Measurements from ENCODE around the gene MRPS30. TPM values are rescaled to one million over a fixed set of nuclear protein-coding genes. Genes with fewer than 3 reads are reported as not detected.
"Not testable (repeated sequence)": the region's sequence is repeated elsewhere in the genome, so short reads cannot be mapped to it uniquely, and the experiment has no call there.

The MRPS30 gene
- total RNA-seq, 2 donors from 2014 or later, result 29.0 to 49.0 TPM

GRCh38 chr5:44807269-44807668, 1.5 kb upstream of the MRPS30 start:
- H3K4me1 ChIP-seq, result peaks cover 13% of the 10 kb centered on the region
- TF ChIP-seq CTCF (IDR thresholded peaks at IDR 0.05) (no peak), POLR2A (IDR thresholded peaks at IDR 0.05) (no peak)
- DNase-seq (no peak), ATAC-seq (no peak)
- H3K36me3 ChIP-seq (replicated peaks in 1 of 2; ENCODE audit: insufficient read depth in 1 of 2, low read depth in 2 of 2), result no peaks in the 10 kb centered on the region
- no peak overlapping the region for H3K4me3 ChIP-seq
- H3K27ac ChIP-seq, result no peak overlapping the region
- WGBS, 2 donors, result 67 to 77% methylated on average over 1 of the region's 1 CpG
- H3K9me3 ChIP-seq, result no peaks in the 10 kb centered on the region
- intact Hi-C loops (cut with DNase I), result no loop called here
- no peaks in the 10 kb centered on the region for H3K27me3 ChIP-seq

- H3K27me3 ChIP-seq, result no peaks in the 10 kb centered on the region
- peak overlapping the region; percentile 89 to 97 for H3K4me3 ChIP-seq
- intact Hi-C loops (cut with DNase I), result no loop called here
- peaks cover 13% of the 10 kb centered on the region for H3K4me1 ChIP-seq
- peaks cover 0 to 9% of the 10 kb centered on the region in 2 donors for H3K36me3 ChIP-seq (replicated peaks in 1 of 2; ENCODE audit: insufficient read depth in 1 of 2, low read depth in 2 of 2)
- no peak for TF ChIP-seq POLR2A (IDR thresholded peaks at IDR 0.05)
- no peak for TF ChIP-seq CTCF (IDR thresholded peaks at IDR 0.05)
- ATAC-seq (peak; percentile 34), DNase-seq (peak; percentile 30 to 52 (median 36))
- no peaks in the 10 kb centered on the region for H3K9me3 ChIP-seq
- peak overlapping the region; percentile 68 to 90 (median 84) for H3K27ac ChIP-seq
- 0% methylated on average over 8 to 45 of the region's 45 CpGs for WGBS, 2 donors
Observed at GRCh38 chr5:44809215-44809955, 638 bp downstream of the MRPS30 start.

GRCh38 chr5:44809956-44810420, 1.2 kb downstream of the MRPS30 start:
- Histone ChIP-seq H3K27me3 (no peaks in the 10 kb centered on the region), H3K36me3 (replicated peaks in 1 of 2; ENCODE audit: insufficient read depth in 1 of 2, low read depth in 2 of 2) (peaks cover 0 to 11% of the 10 kb centered on the region in 2 donors), H3K4me1 (peaks cover 13% of the 10 kb centered on the region), H3K9me3 (no peaks in the 10 kb centered on the region), H3K27ac (peak overlapping the region in 2 of 4 donors; percentile 78 to 90), H3K4me3 (peak overlapping the region; percentile 89 to 97)
- DNase-seq (no peak), ATAC-seq (no peak)
- intact Hi-C loops (cut with DNase I), result no loop called here
- TF ChIP-seq CTCF (IDR thresholded peaks at IDR 0.05), result no peak
- TF ChIP-seq POLR2A (IDR thresholded peaks at IDR 0.05), result no peak
- 10 to 17% methylated on average over 11 of the region's 11 CpGs for WGBS, 2 donors

- intact Hi-C loops (cut with DNase I), result no loop called here
- H3K27ac ChIP-seq, result no peak overlapping the region
- TF ChIP-seq CTCF (IDR thresholded peaks at IDR 0.05), result no peak
- TF ChIP-seq POLR2A (IDR thresholded peaks at IDR 0.05), result no peak
- H3K27me3 ChIP-seq, result no peaks in the 10 kb centered on the region
- DNase-seq (no peak), ATAC-seq (no peak)
- peaks cover 0 to 22% of the 10 kb centered on the region in 2 donors for H3K36me3 ChIP-seq (replicated peaks in 1 of 2; ENCODE audit: insufficient read depth in 1 of 2, low read depth in 2 of 2)
- WGBS, 2 donors, result 59 to 67% methylated on average over 2 of the region's 2 CpGs
- H3K4me3 ChIP-seq, result no peak overlapping the region
- peaks cover 13% of the 10 kb centered on the region for H3K4me1 ChIP-seq
- no peaks in the 10 kb centered on the region for H3K9me3 ChIP-seq
Observed at GRCh38 chr5:44814761-44815160, 6.0 kb downstream of the MRPS30 start.

GRCh38 chr5:44821164-44821563, 12.4 kb downstream of the MRPS30 start:
- DNase-seq, result no peak
- Histone ChIP-seq H3K9me3 (no peaks in the 10 kb centered on the region), H3K36me3 (replicated peaks in 1 of 2; ENCODE audit: insufficient read depth in 1 of 2, low read depth in 2 of 2) (peaks cover 0 to 7% of the 10 kb centered on the region in 2 donors), H3K4me1 (no peaks in the 10 kb centered on the region), H3K4me3 (no peak overlapping the region), H3K27ac (no peak overlapping the region), H3K27me3 (no peaks in the 10 kb centered on the region)
- intact Hi-C loops (cut with DNase I), result no loop called here
- ATAC-seq, result no peak
- TF ChIP-seq POLR2A (IDR thresholded peaks at IDR 0.05) (no peak), CTCF (IDR thresholded peaks at IDR 0.05) (no peak)
- WGBS, 2 donors, result 96 to 100% methylated on average over 1 of the region's 1 CpG

GRCh38 chr5:44824662-44825061, 15.9 kb downstream of the MRPS30 start:
- H3K9me3 ChIP-seq; intact Hi-C loops (cut with DNase I); ATAC-seq; DNase-seq; H3K36me3 ChIP-seq (replicated peaks in 1 of 2; ENCODE audit: insufficient read depth in 1 of 2, low read depth in 2 of 2); H3K27ac ChIP-seq; H3K4me3 ChIP-seq; H3K27me3 ChIP-seq; H3K4me1 ChIP-seq: not testable (repeated sequence)
- WGBS, 2 donors, result 88 to 93% methylated on average over 2 to 3 of the region's 3 CpGs
